Testis (tissue), 3 donors: ENCODE data around the gene IMMP2L. TPM values are rescaled to one million over a fixed set of nuclear protein-coding genes. Genes with fewer than 3 reads are reported as not detected.

Source experiments
- DNase-seq: peaks from one replicate; pipeline ENCODE4 v3.0.0-alpha.2; 2019
- H3K27ac ChIP-seq, 2 donors: fragments of 200-600 bp; sonication (generic); one replicate each; pipeline ENCODE4 v1.5.1; 2019
- H3K27me3 ChIP-seq: fragments of 200-600 bp; sonication (generic); one replicate; pipeline ENCODE4 v1.5.1; 2019
- H3K36me3 ChIP-seq: fragments of 200-600 bp; sonication (generic); one replicate; pipeline ENCODE4 v1.5.1; 2017; ENCODE audit warnings: low read depth; ENCODE audit errors: missing control alignments
- H3K4me1 ChIP-seq: fragments of 200-600 bp; sonication (generic); one replicate; pipeline ENCODE4 v1.5.1; 2019
- H3K4me3 ChIP-seq, 2 donors: fragments of 200-600 bp; sonication (generic); one replicate each; pipeline ENCODE4 v1.5.1; 2017 to 2019
- H3K9me3 ChIP-seq: fragments of 200-600 bp; sonication (generic); one replicate; pipeline ENCODE4 v1.5.1; 2017
- POLR2A ChIP-seq: fragments of 450-650 bp; IDR thresholded peaks from one replicate; pipeline ENCODE4 v1.6.1; 2017; ENCODE audit warnings: antibody characterized with exemption, mild to moderate bottlenecking, moderate library complexity
- WGBS, 2 donors: methylation state at CpG; one replicate each; pipeline ENCODE4 v1.1.5; 2018; 5-methylcytosine and 5-hydroxymethylcytosine counted together
- intact Hi-C: fragments of 100-400 bp; cut with DNase I; formaldehyde crosslinking; loops from one replicate; pipeline ENCODE4 v1.15.1; 2023; ENCODE audit warnings: low total_unique reads
- polyA plus RNA-seq: library from polyadenylated mRNA; stranded (reverse); fragments of 350-450 nt; fragmentation: Illumina TruSeq; extraction: RNeasy Lipid Tissue Mini Kit (QIAGEN cat#74804); gene quantifications from one replicate; pipeline ENCODE4 v1.2.3, GENCODE V29; 2014; ENCODE audit warnings: low read depth, low replicate concordance; ENCODE audit not compliant: insufficient read depth
- total RNA-seq, 2 donors: library from RNA; depleted of rRNA; stranded (reverse); fragments of >200 nt; gene quantifications; one replicate each; pipeline ENCODE4 v1.2.3, GENCODE V29; 2016
- TF ChIP-seq, protein P1 (sequence below), 3 experiments: fragments of 450-650 bp in 2 of 3; fragments of 200-600 bp in 1 of 3; sonication (generic) in 1 of 3; IDR thresholded peaks; one replicate each; pipeline ENCODE4 v1.5.1; 2016 to 2019; ENCODE audit warnings: antibody characterized with exemption in 3 of 3, mild to moderate bottlenecking in 2 of 3, moderate library complexity in 1 of 3

IMMP2L gene
- total and polyA plus RNA-seq, 3 donors from 2014 or later: 10.7 to 12.4 (median 11.2) TPM

DNA sequence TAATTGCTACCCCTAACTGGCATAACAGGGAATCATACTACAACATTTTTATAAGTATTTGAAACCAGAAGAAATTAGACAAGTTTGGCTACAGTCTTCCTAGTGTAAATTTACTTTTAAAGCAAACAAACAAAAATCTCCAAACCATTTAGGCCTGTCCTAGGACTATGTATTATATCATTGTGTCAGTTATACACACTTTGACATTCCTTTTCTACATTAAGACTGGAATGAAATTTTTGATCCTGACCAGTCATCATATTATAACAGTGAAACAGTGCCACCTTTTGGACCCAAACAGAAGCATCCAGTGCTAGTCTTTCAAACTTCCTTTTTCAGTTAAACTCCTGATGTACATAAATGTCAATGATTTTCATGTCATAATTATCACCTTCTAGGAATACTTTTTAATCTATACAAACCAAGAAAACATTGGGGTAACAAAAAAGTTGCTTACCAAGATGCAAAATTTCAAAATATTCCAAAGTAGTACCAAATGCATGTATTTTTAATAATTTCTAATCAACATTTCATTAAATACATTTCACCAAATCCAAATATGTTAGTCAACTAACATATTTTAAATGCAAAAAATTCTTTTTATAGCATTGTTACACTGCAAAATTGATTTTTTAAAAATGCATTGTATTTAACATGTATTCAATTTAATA is 75.7 kb downstream of the IMMP2L start:
- Histone ChIP-seq H3K4me3 (no peak overlapping the region), H3K4me1 (no peaks in the 10 kb centered on the region), H3K27ac (no peak overlapping the region), H3K27me3 (no peaks in the 10 kb centered on the region), H3K9me3 (no peaks in the 10 kb centered on the region), H3K36me3 (no peaks in the 10 kb centered on the region)
- intact Hi-C loops: no loop called here
- TF ChIP-seq, protein P1, sequence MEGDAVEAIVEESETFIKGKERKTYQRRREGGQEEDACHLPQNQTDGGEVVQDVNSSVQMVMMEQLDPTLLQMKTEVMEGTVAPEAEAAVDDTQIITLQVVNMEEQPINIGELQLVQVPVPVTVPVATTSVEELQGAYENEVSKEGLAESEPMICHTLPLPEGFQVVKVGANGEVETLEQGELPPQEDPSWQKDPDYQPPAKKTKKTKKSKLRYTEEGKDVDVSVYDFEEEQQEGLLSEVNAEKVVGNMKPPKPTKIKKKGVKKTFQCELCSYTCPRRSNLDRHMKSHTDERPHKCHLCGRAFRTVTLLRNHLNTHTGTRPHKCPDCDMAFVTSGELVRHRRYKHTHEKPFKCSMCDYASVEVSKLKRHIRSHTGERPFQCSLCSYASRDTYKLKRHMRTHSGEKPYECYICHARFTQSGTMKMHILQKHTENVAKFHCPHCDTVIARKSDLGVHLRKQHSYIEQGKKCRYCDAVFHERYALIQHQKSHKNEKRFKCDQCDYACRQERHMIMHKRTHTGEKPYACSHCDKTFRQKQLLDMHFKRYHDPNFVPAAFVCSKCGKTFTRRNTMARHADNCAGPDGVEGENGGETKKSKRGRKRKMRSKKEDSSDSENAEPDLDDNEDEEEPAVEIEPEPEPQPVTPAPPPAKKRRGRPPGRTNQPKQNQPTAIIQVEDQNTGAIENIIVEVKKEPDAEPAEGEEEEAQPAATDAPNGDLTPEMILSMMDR (IDR thresholded peaks at IDR 0.05): peak in 2 of 3 experiments; percentile 56 to 69
- no peak for TF ChIP-seq POLR2A
- peak; percentile 38 for DNase-seq

DNA sequence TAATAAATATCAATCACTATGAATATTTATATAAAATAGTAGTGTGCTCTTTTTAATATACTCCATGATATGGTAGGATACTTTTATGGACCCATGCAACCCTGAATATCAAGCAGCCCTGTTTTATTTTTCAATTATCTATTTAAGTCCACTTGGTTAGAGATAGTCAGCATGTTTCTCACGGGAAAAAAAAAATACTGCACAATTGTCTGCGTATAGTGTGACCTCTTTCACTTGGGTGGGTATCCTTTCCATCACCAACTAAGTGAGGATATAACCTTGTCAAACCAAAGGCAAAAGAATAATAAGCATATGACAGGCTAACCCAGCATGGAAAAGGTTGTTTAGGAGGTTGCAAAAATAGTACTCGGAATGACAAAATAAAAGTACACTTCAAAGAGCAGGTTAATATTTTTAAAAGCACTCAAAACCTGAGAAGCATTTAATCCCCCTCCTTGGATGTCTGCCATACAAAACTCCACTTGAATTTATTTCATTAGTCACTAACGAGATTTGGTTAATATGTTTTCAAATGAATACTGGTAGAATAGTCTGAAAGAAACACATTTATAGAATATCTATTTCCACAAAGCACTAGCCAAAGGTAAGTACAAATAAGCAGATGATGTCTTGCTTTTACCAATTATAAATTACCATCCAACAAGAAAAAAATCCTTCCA is 76.5 kb downstream of the IMMP2L start:
- no peaks in the 10 kb centered on the region for H3K36me3 ChIP-seq
- H3K4me3 ChIP-seq: no peak overlapping the region
- H3K27ac ChIP-seq: no peak overlapping the region
- no peak for DNase-seq
- WGBS, 2 donors: 69 to 78% methylated on average over 4 of the region's 4 CpGs
- no peaks in the 10 kb centered on the region for H3K27me3 ChIP-seq
- H3K9me3 ChIP-seq: no peaks in the 10 kb centered on the region
- no peaks in the 10 kb centered on the region for H3K4me1 ChIP-seq
- TF ChIP-seq POLR2A: no peak
- TF ChIP-seq, protein P1 (IDR thresholded peaks at IDR 0.05): no peak
- intact Hi-C loops: no loop called here

DNA sequence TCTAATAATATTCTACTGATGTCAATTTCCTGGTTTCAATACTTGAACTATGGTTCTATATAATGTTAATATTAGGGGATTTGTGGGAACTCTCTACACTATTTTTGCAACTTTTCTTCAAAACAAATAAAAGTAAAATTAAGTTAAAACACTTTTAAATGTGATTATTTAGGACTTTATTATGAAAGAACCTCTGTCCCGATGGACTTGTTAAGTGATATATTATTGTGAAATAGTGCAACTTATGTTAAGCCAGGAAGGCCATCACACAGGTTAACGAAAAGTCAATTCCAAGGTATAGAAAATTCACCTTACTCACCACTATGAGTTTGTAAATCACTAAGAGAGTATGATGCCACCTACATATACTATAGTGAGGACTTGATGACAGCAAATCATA is 79.2 kb downstream of the IMMP2L start:
- Histone ChIP-seq H3K9me3 (no peaks in the 10 kb centered on the region), H3K4me1 (no peaks in the 10 kb centered on the region), H3K27me3 (no peaks in the 10 kb centered on the region), H3K27ac (no peak overlapping the region), H3K4me3 (no peak overlapping the region), H3K36me3 (no peaks in the 10 kb centered on the region)
- 67 to 99% methylated on average over 2 of the region's 2 CpGs for WGBS, 2 donors
- intact Hi-C loops: no loop called here
- DNase-seq: no peak
- no peak for TF ChIP-seq POLR2A
- TF ChIP-seq, protein P1 (IDR thresholded peaks at IDR 0.05): no peak

- Histone ChIP-seq H3K27me3 (no peaks in the 10 kb centered on the region), H3K9me3 (no peaks in the 10 kb centered on the region), H3K4me1 (peaks cover 8% of the 10 kb centered on the region), H3K27ac (no peak overlapping the region), H3K4me3 (no peak overlapping the region), H3K36me3 (no peaks in the 10 kb centered on the region)
- DNase-seq: no peak
- no peak for TF ChIP-seq POLR2A
- 88 to 95% methylated on average over 4 of the region's 4 CpGs for WGBS, 2 donors
- intact Hi-C loops: no loop called here
These were observed 84.6 kb downstream of the IMMP2L start for GRCh38 chr7:111477462-111478225.

- H3K36me3 ChIP-seq: no peaks in the 10 kb centered on the region
- H3K4me3 ChIP-seq: no peak overlapping the region
- H3K9me3 ChIP-seq: no peaks in the 10 kb centered on the region
- H3K4me1 ChIP-seq: peaks cover 8% of the 10 kb centered on the region
- intact Hi-C loops: no loop called here
- no peaks in the 10 kb centered on the region for H3K27me3 ChIP-seq
- TF ChIP-seq, protein P1 (IDR thresholded peaks at IDR 0.05): no peak
- TF ChIP-seq POLR2A: no peak
- DNase-seq: no peak
- 71 to 74% methylated on average over 2 of the region's 2 CpGs for WGBS, 2 donors
- peak overlapping the region in 1 of 2 donors; percentile 6 for H3K27ac ChIP-seq
These were observed 85.6 kb downstream of the IMMP2L start for GRCh38 chr7:111476586-111477293.
